MG63 (cell line): Measurements from ENCODE around the gene IL25. TPM values are rescaled to one million over a fixed set of nuclear protein-coding genes. Genes with fewer than 3 reads are reported as not detected.
"Not testable (repeated sequence)": the region's sequence is repeated elsewhere in the genome, so short reads cannot be mapped to it uniquely, and the experiment has no call there.

ENCODE experiments used
- DNase-seq: peaks from one replicate; pipeline ENCODE4 v3.0.0-alpha.2; 2020
- H3K27me3 ChIP-seq: fragments of 250-450 bp; sonication (Bioruptor Pico); 2 replicates; pipeline ENCODE4 v1.5.1; 2020; ENCODE audit warnings: mild to moderate bottlenecking, moderate library complexity
- H3K36me3 ChIP-seq: fragments of 250-450 bp; sonication (Bioruptor Pico); 2 replicates; pipeline ENCODE4 v1.5.1; 2020; ENCODE audit warnings: mild to moderate bottlenecking, moderate library complexity
- H3K4me3 ChIP-seq: fragments of 250-450 bp; sonication (Bioruptor Pico); 2 replicates; pipeline ENCODE4 v1.5.1; 2020; ENCODE audit warnings: mild to moderate bottlenecking, moderate library complexity
- H3K9me3 ChIP-seq: fragments of 250-450 bp; sonication (Bioruptor Pico); 2 replicates; pipeline ENCODE4 v1.5.1; 2020; ENCODE audit warnings: mild to moderate bottlenecking, moderate library complexity
- total RNA-seq: library from RNA; depleted of rRNA; stranded (reverse); fragments of >200 nt; shearing (Covaris generic); gene quantifications from 2 replicates; pipeline ENCODE4 v1.2.3, GENCODE V29; 2014; ENCODE audit warnings: low replicate concordance; rRNA removed

IL25 gene
- total RNA-seq, 1 experiment from 2014 or later, result not detected

DNA sequence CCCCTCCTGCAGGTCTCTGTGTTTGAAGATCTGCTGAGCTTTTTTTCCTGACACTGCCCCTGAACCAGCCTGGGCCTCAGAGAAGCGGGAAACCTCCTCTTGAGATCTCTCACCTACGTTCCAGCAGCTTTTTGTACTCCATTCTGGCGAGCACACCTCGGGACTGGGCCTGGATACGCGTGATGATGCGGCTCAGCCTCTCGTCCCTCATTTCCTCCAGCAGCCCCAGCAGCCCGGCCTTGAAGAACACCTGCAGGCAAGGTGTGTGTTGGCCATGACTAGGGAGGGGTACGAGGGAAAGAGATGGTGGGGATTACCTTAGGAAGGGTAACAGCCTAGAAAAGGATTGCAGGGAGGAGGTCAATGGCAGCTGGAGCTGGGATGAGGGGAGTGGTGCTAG is 52.6 kb downstream of the IL25 start:
- no peaks in the 10 kb centered on the region for H3K27me3 ChIP-seq
- no peaks in the 10 kb centered on the region for H3K9me3 ChIP-seq
- DNase-seq, result no peak
- H3K36me3 ChIP-seq, result no peaks in the 10 kb centered on the region
- H3K4me3 ChIP-seq, result no peak overlapping the region

DNA sequence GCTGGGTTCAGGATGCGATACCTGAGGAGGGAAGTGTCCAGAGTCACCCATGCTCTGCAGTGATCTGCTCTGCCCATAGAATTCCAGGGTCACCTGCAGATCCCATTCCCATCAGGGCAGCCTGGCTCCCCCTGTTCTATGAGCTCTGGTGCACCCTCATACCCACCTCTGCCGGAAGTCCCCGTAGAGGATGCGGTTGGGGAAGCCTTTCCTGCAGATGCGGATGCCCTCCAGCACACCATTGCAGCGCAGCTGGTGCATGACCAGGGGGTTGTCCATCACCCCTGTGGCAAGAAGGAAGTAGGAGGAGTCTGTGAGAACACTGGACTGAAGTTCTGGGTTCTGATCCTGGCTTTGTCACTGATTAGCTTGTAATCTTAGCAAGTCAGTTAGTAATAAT is 53.2 kb downstream of the IL25 start:
- not testable (repeated sequence) for H3K27me3 ChIP-seq, H3K4me3 ChIP-seq, H3K36me3 ChIP-seq, H3K9me3 ChIP-seq, DNase-seq

Other genes starting within 250 kb of the IL25 start
- 0.13 and 8.4 TPM in 2 replicates for gene SLC7A8, start 189.1 kb upstream of the IL25 start, total RNA-seq
- gene RNF212B, start 134.9 kb upstream of the IL25 start, total RNA-seq, result not detected in 2 replicates
- 0.76 and 1.4 TPM in 2 replicates for gene HOMEZ, start 86.7 kb upstream of the IL25 start, total RNA-seq
- gene PPP1R3E, start 70.0 kb upstream of the IL25 start, total RNA-seq, result 0.30 TPM in 1 of 2 replicates, not detected in the other
- 7.1 and 10.7 TPM in 2 replicates for gene BCL2L2, start 66.0 kb upstream of the IL25 start, total RNA-seq
- 48.3 and 89.9 TPM in 2 replicates for gene PABPN1, start 51.4 kb upstream of the IL25 start, total RNA-seq
- 6.1 TPM in 1 of 2 replicates, not detected in the other for gene SLC22A17, start 19.9 kb upstream of the IL25 start, total RNA-seq
- 7.5 and 9.0 TPM in 2 replicates for gene EFS, start 7.6 kb upstream of the IL25 start, total RNA-seq
- gene CMTM5, start 4.2 kb downstream of the IL25 start, total RNA-seq, result not detected in 2 replicates
- not detected in 2 replicates for gene MYH6, start 35.5 kb downstream of the IL25 start, total RNA-seq
- not detected in 2 replicates for gene MYH7, start 62.9 kb downstream of the IL25 start, total RNA-seq
- 26.9 and 59.9 TPM in 2 replicates for gene NGDN, start 96.9 kb downstream of the IL25 start, total RNA-seq
- gene ZFHX2, start 179.0 kb downstream of the IL25 start, total RNA-seq, result not detected in 2 replicates
- gene THTPA, start 183.5 kb downstream of the IL25 start, total RNA-seq, result 0.84 and 3.3 TPM in 2 replicates
- 0.79 and 9.7 TPM in 2 replicates for gene AP1G2, start 195.0 kb downstream of the IL25 start, total RNA-seq
- gene JPH4, start 206.0 kb downstream of the IL25 start, total RNA-seq, result not detected in 2 replicates